HFF-Myc (cell line): Measurements from ENCODE around the gene FOSB.
A peak's percentile ranks its signal among the peaks of the same experiment; 100 is the strongest.

Source experiments
- DNase-seq: peaks from one replicate; pipeline ENCODE4 v3.0.0-alpha.2; 2011; ENCODE audit warnings: low read depth; ENCODE audit errors: extremely low read depth
- H3K4me3 ChIP-seq: replicated peaks from 2 replicates; pipeline ENCODE4 v1.5.1; 2011; ENCODE audit warnings: low read depth, mild to moderate bottlenecking, control low read depth, low read length
- CTCF ChIP-seq: IDR thresholded peaks from 2 replicates; pipeline ENCODE4 v1.5.1; 2012; ENCODE audit warnings: mild to moderate bottlenecking, low read depth, low read length, control low read depth; ENCODE audit errors: missing control alignments

FOSB gene

GRCh38 chr19:45437328-45437727 is 30.5 kb upstream of the FOSB start:
- no peak overlapping the region for H3K4me3 ChIP-seq
- no peak for TF ChIP-seq CTCF
- DNase-seq, result no peak

GRCh38 chr19:45439190-45439568 is 28.6 kb upstream of the FOSB start:
- TF ChIP-seq CTCF, result no peak
- DNase-seq, result no peak
- peak overlapping the region; percentile 49 for H3K4me3 ChIP-seq

GRCh38 chr19:45439569-45440258 is 28.1 kb upstream of the FOSB start:
- H3K4me3 ChIP-seq, result peak overlapping the region; percentile 49
- TF ChIP-seq CTCF, result peak; percentile 94
- no peak for DNase-seq

GRCh38 chr19:45440259-45440638 is 27.5 kb upstream of the FOSB start:
- H3K4me3 ChIP-seq, result peak overlapping the region; percentile 49
- DNase-seq, result no peak
- no peak for TF ChIP-seq CTCF

- no peak for DNase-seq
- no peak for TF ChIP-seq CTCF
- no peak overlapping the region for H3K4me3 ChIP-seq
Measured at GRCh38 chr19:45440873-45441654, 26.7 kb upstream of the FOSB start.

- no peak overlapping the region for H3K4me3 ChIP-seq
- TF ChIP-seq CTCF, result no peak
Measured at GRCh38 chr19:45442408-45442777, 25.4 kb upstream of the FOSB start.

More at GRCh38 chr19:45442408-45442777, 25.4 kb upstream of the FOSB start:
- DNase-seq, result no peak
